ENCODE results near the gene FAM50A. TPM values are rescaled to one million over a fixed set of nuclear protein-coding genes. Genes with fewer than 3 reads are reported as not detected.

Gene FAM50A
- total and polyA plus RNA-seq, 11 donors: 27.7 to 119 (median 43.1) TPM

- WGBS, 4 donors: 9 to 43% (median 26%) methylated on average over 10 of the region's 10 CpGs
- TF ChIP-seq, protein P1, sequence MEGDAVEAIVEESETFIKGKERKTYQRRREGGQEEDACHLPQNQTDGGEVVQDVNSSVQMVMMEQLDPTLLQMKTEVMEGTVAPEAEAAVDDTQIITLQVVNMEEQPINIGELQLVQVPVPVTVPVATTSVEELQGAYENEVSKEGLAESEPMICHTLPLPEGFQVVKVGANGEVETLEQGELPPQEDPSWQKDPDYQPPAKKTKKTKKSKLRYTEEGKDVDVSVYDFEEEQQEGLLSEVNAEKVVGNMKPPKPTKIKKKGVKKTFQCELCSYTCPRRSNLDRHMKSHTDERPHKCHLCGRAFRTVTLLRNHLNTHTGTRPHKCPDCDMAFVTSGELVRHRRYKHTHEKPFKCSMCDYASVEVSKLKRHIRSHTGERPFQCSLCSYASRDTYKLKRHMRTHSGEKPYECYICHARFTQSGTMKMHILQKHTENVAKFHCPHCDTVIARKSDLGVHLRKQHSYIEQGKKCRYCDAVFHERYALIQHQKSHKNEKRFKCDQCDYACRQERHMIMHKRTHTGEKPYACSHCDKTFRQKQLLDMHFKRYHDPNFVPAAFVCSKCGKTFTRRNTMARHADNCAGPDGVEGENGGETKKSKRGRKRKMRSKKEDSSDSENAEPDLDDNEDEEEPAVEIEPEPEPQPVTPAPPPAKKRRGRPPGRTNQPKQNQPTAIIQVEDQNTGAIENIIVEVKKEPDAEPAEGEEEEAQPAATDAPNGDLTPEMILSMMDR (IDR thresholded peaks at IDR 0.05): no peak
- TF ChIP-seq POLR2A (IDR thresholded peaks at IDR 0.05): no peak
- ATAC-seq: peak in 3 of 4 donors; percentile 5 to 27 (median 14)
- Histone ChIP-seq H3K9me3 (no peaks in the 10 kb centered on the region), H3K27ac (peak overlapping the region in 11 of 12 donors; percentile 67 to 91 (median 78)), H3K4me3 (peak overlapping the region in 11 of 12 donors; percentile 39 to 84 (median 66)), H3K27me3 (no peaks in the 10 kb centered on the region), H3K36me3 (peaks cover 0 to 48% (median 31%) of the 10 kb centered on the region in 9 donors), H3K4me1 (peaks cover 0 to 20% (median 10%) of the 10 kb centered on the region in 12 donors)
- no peak for DNase-seq
- intact Hi-C loops (cut with DNase I): loop anchor here in 1 of 10 donors (5.0 kb wide), 1 partner anchor 39 kb away; no protein-coding TSS in a partner anchor
These were observed 446 bp upstream of the FAM50A start for GRCh38 chrX:154443479-154443910.

DNA sequence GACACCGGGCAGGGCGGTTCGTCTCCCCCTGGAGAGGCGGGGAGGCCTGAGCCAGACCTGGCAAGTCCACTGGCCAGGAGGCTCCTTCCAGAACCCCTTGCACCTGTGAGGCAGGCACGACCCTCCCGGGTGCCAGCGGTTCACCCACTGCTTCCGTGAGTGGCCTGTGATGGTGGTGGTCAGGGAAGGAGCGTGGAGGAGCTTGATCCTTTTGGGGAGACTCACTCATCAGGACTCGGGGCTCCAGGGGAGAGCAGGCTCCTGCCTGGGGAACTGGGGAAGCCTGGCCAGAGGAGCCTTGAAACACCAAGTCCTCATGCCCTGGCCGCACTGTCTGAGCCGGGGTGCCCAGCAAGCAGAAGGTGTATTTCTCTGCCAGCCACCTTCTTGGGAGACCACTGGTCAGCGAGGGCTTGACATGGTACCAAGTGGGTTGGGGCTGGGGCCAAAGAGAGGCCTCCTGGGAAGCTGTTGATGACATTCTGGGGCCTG, 860 bp downstream of the FAM50A start:
- Histone ChIP-seq H3K4me1 (peaks cover 0 to 16% (median 10%) of the 10 kb centered on the region in 12 donors), H3K27me3 (no peaks in the 10 kb centered on the region), H3K9me3 (no peaks in the 10 kb centered on the region), H3K27ac (peak overlapping the region; percentile 53 to 91 (median 81)), H3K36me3 (peaks cover 0 to 58% (median 34%) of the 10 kb centered on the region in 9 donors), H3K4me3 (peak overlapping the region; percentile 56 to 84 (median 68))
- no peak for ATAC-seq
- 55 to 84% (median 69%) methylated on average over 10 to 13 of the region's 13 CpGs for WGBS, 4 donors
- DNase-seq: peak in 1 of 5 donors; percentile 16
- intact Hi-C loops (cut with DNase I): loop anchor here in 1 of 10 donors (5.0 kb wide), 1 partner anchor 38 kb away; no protein-coding TSS in a partner anchor
- TF ChIP-seq, protein P1 (IDR thresholded peaks at IDR 0.05): no peak
- no peak for TF ChIP-seq POLR2A (IDR thresholded peaks at IDR 0.05)

DNA sequence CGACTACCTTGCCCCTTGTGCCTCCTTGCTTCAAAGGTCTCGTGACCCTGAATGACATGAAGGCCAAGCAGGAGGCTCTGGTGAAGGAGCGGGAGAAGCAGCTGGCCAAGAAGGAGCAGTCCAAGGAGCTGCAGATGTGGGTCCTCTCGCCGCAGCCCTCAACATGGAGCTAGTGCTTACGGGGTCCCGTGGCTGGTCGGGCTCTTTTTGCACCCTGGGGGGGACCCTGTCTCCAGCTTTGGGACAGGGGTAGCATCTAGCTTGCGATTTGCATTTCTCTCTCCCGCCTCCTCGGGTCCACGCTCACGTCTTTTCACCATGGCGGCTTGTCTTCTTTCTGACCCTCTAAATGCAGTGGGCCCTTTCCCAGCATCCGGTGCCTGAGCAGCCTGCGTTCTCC, 1.8 kb downstream of the FAM50A start:
- Histone ChIP-seq H3K27ac (no peak overlapping the region), H3K36me3 (peaks cover 0 to 58% (median 31%) of the 10 kb centered on the region in 9 donors), H3K4me3 (no peak overlapping the region), H3K27me3 (peaks cover 0 to 3% (median 0%) of the 10 kb centered on the region in 9 donors), H3K9me3 (no peaks in the 10 kb centered on the region), H3K4me1 (peaks cover 0 to 16% (median 10%) of the 10 kb centered on the region in 12 donors)
- WGBS, 4 donors: 89 to 96% (median 93%) methylated on average over 16 of the region's 16 CpGs
- ATAC-seq: no peak
- TF ChIP-seq POLR2A (IDR thresholded peaks at IDR 0.05): no peak
- TF ChIP-seq, protein P1 (IDR thresholded peaks at IDR 0.05): no peak
- intact Hi-C loops (cut with DNase I): no loop called here
- peak in 1 of 5 donors; percentile 16 for DNase-seq

- H3K36me3 ChIP-seq: peaks cover 0 to 53% (median 29%) of the 10 kb centered on the region in 9 donors
- TF ChIP-seq, protein P1 (IDR thresholded peaks at IDR 0.05): no peak
- no peak for TF ChIP-seq POLR2A (IDR thresholded peaks at IDR 0.05)
These were observed 2.5 kb downstream of the FAM50A start for GRCh38 chrX:154446430-154446829.

More at GRCh38 chrX:154446430-154446829, 2.5 kb downstream of the FAM50A start:
- WGBS, 4 donors: 79 to 93% (median 92%) methylated on average over 12 of the region's 12 CpGs
- H3K27ac ChIP-seq: no peak overlapping the region
- H3K4me1 ChIP-seq: peaks cover 0 to 16% (median 10%) of the 10 kb centered on the region in 12 donors
- H3K4me3 ChIP-seq: no peak overlapping the region
- DNase-seq (no peak), ATAC-seq (no peak)
- H3K9me3 ChIP-seq: no peaks in the 10 kb centered on the region
- peaks cover 0 to 3% (median 0%) of the 10 kb centered on the region in 9 donors for H3K27me3 ChIP-seq
- intact Hi-C loops (cut with DNase I): no loop called here

Data from heart left ventricle (tissue), 16 donors.